ENCODE results near the gene MADD. TPM values are rescaled to one million over a fixed set of nuclear protein-coding genes. Genes with fewer than 3 reads are reported as not detected.

Gene MADD
- total and polyA plus RNA-seq, 4 donors: 13.8 to 58.0 (median 31.9) TPM

- ATAC-seq (ENCODE audit: low FRiP score): no peak
- Histone ChIP-seq H3K9me3 (ENCODE audit: control insufficient read depth, low read length) (no peaks in the 10 kb centered on the region), H3K4me3 (ENCODE audit: low read length in 2 of 2) (no peak overlapping the region), H3K4me1 (ENCODE audit: control insufficient read depth in 1 of 2, insufficient read depth in 2 of 2, low read length in 2 of 2) (no peaks in the 10 kb centered on the region), H3K27ac (ENCODE audit: low read depth in 1 of 2, low read length in 2 of 2) (no peak overlapping the region), H3K36me3 (ENCODE audit: control insufficient read depth in 1 of 2, insufficient read depth in 2 of 2, low read length in 1 of 2) (peaks cover 9 to 12% of the 10 kb centered on the region in 2 donors), H3K27me3 (ENCODE audit: control insufficient read depth in 1 of 2, insufficient read depth in 2 of 2, low read length in 1 of 2) (no peaks in the 10 kb centered on the region)
- DNase-seq: no peak
- intact Hi-C loops (cut with DNase I): loop anchor here in 1 of 2 donors (5.0 kb wide), 1 partner anchor 97 kb away; the partner anchor contains the start of gene ARFGAP2
- 95% methylated on average over 28 of the region's 28 CpGs for WGBS, 2 donors
Measured at GRCh38 chr11:47274495-47275235, 4.7 kb downstream of the MADD start.

GRCh38 chr11:47276923-47277322, 7.0 kb downstream of the MADD start:
- no peaks in the 10 kb centered on the region for H3K27me3 ChIP-seq (ENCODE audit: control insufficient read depth in 1 of 2, insufficient read depth in 2 of 2, low read length in 1 of 2)
- 91 to 96% methylated on average over 4 of the region's 4 CpGs for WGBS, 2 donors
- H3K4me3 ChIP-seq (ENCODE audit: low read length in 2 of 2): no peak overlapping the region
- H3K36me3 ChIP-seq (ENCODE audit: control insufficient read depth in 1 of 2, insufficient read depth in 2 of 2, low read length in 1 of 2): peaks cover 9 to 15% of the 10 kb centered on the region in 2 donors
- intact Hi-C loops (cut with DNase I): no loop called here
- DNase-seq: no peak
- no peaks in the 10 kb centered on the region for H3K4me1 ChIP-seq (ENCODE audit: control insufficient read depth in 1 of 2, insufficient read depth in 2 of 2, low read length in 2 of 2)
- H3K9me3 ChIP-seq (ENCODE audit: control insufficient read depth, low read length): no peaks in the 10 kb centered on the region
- no peak for ATAC-seq (ENCODE audit: low FRiP score)
- H3K27ac ChIP-seq (ENCODE audit: low read depth in 1 of 2, low read length in 2 of 2): no peak overlapping the region

- DNase-seq (no peak), ATAC-seq (ENCODE audit: low FRiP score) (no peak)
- Histone ChIP-seq H3K27ac (ENCODE audit: low read depth in 1 of 2, low read length in 2 of 2) (no peak overlapping the region), H3K9me3 (ENCODE audit: control insufficient read depth, low read length) (no peaks in the 10 kb centered on the region), H3K4me1 (ENCODE audit: control insufficient read depth in 1 of 2, insufficient read depth in 2 of 2, low read length in 2 of 2) (no peaks in the 10 kb centered on the region), H3K27me3 (ENCODE audit: control insufficient read depth in 1 of 2, insufficient read depth in 2 of 2, low read length in 1 of 2) (no peaks in the 10 kb centered on the region), H3K4me3 (ENCODE audit: low read length in 2 of 2) (no peak overlapping the region), H3K36me3 (ENCODE audit: control insufficient read depth in 1 of 2, insufficient read depth in 2 of 2, low read length in 1 of 2) (peaks cover 12 to 21% of the 10 kb centered on the region in 2 donors)
- WGBS, 2 donors: 83 to 85% methylated on average over 3 of the region's 3 CpGs
- intact Hi-C loops (cut with DNase I): no loop called here
Measured at GRCh38 chr11:47278058-47278457, 8.1 kb downstream of the MADD start.

- Histone ChIP-seq H3K4me1 (ENCODE audit: control insufficient read depth in 1 of 2, insufficient read depth in 2 of 2, low read length in 2 of 2) (no peaks in the 10 kb centered on the region), H3K36me3 (ENCODE audit: control insufficient read depth in 1 of 2, insufficient read depth in 2 of 2, low read length in 1 of 2) (peaks cover 12 to 21% of the 10 kb centered on the region in 2 donors), H3K9me3 (ENCODE audit: control insufficient read depth, low read length) (no peaks in the 10 kb centered on the region), H3K4me3 (ENCODE audit: low read length in 2 of 2) (no peak overlapping the region), H3K27ac (ENCODE audit: low read depth in 1 of 2, low read length in 2 of 2) (no peak overlapping the region), H3K27me3 (ENCODE audit: control insufficient read depth in 1 of 2, insufficient read depth in 2 of 2, low read length in 1 of 2) (no peaks in the 10 kb centered on the region)
- intact Hi-C loops (cut with DNase I): no loop called here
- no peak for DNase-seq
- WGBS, 2 donors: 89 to 93% methylated on average over 4 of the region's 4 CpGs
- no peak for ATAC-seq (ENCODE audit: low FRiP score)
Measured at GRCh38 chr11:47278769-47279168, 8.8 kb downstream of the MADD start.

GRCh38 chr11:47280099-47280498, 10.2 kb downstream of the MADD start:
- Histone ChIP-seq H3K27ac (ENCODE audit: low read depth in 1 of 2, low read length in 2 of 2) (no peak overlapping the region), H3K4me3 (ENCODE audit: low read length in 2 of 2) (no peak overlapping the region), H3K4me1 (ENCODE audit: control insufficient read depth in 1 of 2, insufficient read depth in 2 of 2, low read length in 2 of 2) (no peaks in the 10 kb centered on the region), H3K36me3 (ENCODE audit: control insufficient read depth in 1 of 2, insufficient read depth in 2 of 2, low read length in 1 of 2) (peaks cover 12 to 28% of the 10 kb centered on the region in 2 donors), H3K9me3 (ENCODE audit: control insufficient read depth, low read length) (no peaks in the 10 kb centered on the region), H3K27me3 (ENCODE audit: control insufficient read depth in 1 of 2, insufficient read depth in 2 of 2, low read length in 1 of 2) (no peaks in the 10 kb centered on the region)
- intact Hi-C loops (cut with DNase I): no loop called here
- no peak for ATAC-seq (ENCODE audit: low FRiP score)
- DNase-seq: no peak

GRCh38 chr11:47280860-47281259, 10.9 kb downstream of the MADD start:
- 64% methylated on average over 5 of the region's 5 CpGs for WGBS, 2 donors
- intact Hi-C loops (cut with DNase I): no loop called here
- H3K9me3 ChIP-seq (ENCODE audit: control insufficient read depth, low read length): no peaks in the 10 kb centered on the region
- no peaks in the 10 kb centered on the region for H3K4me1 ChIP-seq (ENCODE audit: control insufficient read depth in 1 of 2, insufficient read depth in 2 of 2, low read length in 2 of 2)
- DNase-seq (no peak), ATAC-seq (ENCODE audit: low FRiP score) (no peak)
- no peak overlapping the region for H3K27ac ChIP-seq (ENCODE audit: low read depth in 1 of 2, low read length in 2 of 2)
- H3K36me3 ChIP-seq (ENCODE audit: control insufficient read depth in 1 of 2, insufficient read depth in 2 of 2, low read length in 1 of 2): peaks cover 12 to 32% of the 10 kb centered on the region in 2 donors
- H3K4me3 ChIP-seq (ENCODE audit: low read length in 2 of 2): no peak overlapping the region
- H3K27me3 ChIP-seq (ENCODE audit: control insufficient read depth in 1 of 2, insufficient read depth in 2 of 2, low read length in 1 of 2): no peaks in the 10 kb centered on the region

GRCh38 chr11:47282462-47282861, 12.5 kb downstream of the MADD start:
- no peaks in the 10 kb centered on the region for H3K9me3 ChIP-seq (ENCODE audit: control insufficient read depth, low read length)
- intact Hi-C loops (cut with DNase I): no loop called here
- H3K4me1 ChIP-seq (ENCODE audit: control insufficient read depth in 1 of 2, insufficient read depth in 2 of 2, low read length in 2 of 2): no peaks in the 10 kb centered on the region
- no peak overlapping the region for H3K27ac ChIP-seq (ENCODE audit: low read depth in 1 of 2, low read length in 2 of 2)
- ATAC-seq (ENCODE audit: low FRiP score): no peak
- peaks cover 11 to 33% of the 10 kb centered on the region in 2 donors for H3K36me3 ChIP-seq (ENCODE audit: control insufficient read depth in 1 of 2, insufficient read depth in 2 of 2, low read length in 1 of 2)
- DNase-seq: no peak
- 95 to 97% methylated on average over 7 of the region's 7 CpGs for WGBS, 2 donors
- H3K4me3 ChIP-seq (ENCODE audit: low read length in 2 of 2): no peak overlapping the region
- H3K27me3 ChIP-seq (ENCODE audit: control insufficient read depth in 1 of 2, insufficient read depth in 2 of 2, low read length in 1 of 2): no peaks in the 10 kb centered on the region

GRCh38 chr11:47284151-47284550, 14.2 kb downstream of the MADD start:
- Histone ChIP-seq H3K4me3 (ENCODE audit: low read length in 2 of 2) (no peak overlapping the region), H3K4me1 (ENCODE audit: control insufficient read depth in 1 of 2, insufficient read depth in 2 of 2, low read length in 2 of 2) (no peaks in the 10 kb centered on the region), H3K27ac (ENCODE audit: low read depth in 1 of 2, low read length in 2 of 2) (no peak overlapping the region), H3K36me3 (ENCODE audit: control insufficient read depth in 1 of 2, insufficient read depth in 2 of 2, low read length in 1 of 2) (peaks cover 8 to 30% of the 10 kb centered on the region in 2 donors), H3K9me3 (ENCODE audit: control insufficient read depth, low read length) (no peaks in the 10 kb centered on the region), H3K27me3 (ENCODE audit: control insufficient read depth in 1 of 2, insufficient read depth in 2 of 2, low read length in 1 of 2) (no peaks in the 10 kb centered on the region)
- no peak for DNase-seq
- 91 to 92% methylated on average over 4 of the region's 4 CpGs for WGBS, 2 donors
- intact Hi-C loops (cut with DNase I): no loop called here
- no peak for ATAC-seq (ENCODE audit: low FRiP score)

Measured in aorta (tissue), 5 donors.